HG03135 (cell line): Measurements from ENCODE around the gene PRKAG2.
"Not testable (repeated sequence)": the region's sequence is repeated elsewhere in the genome, so short reads cannot be mapped to it uniquely, and the experiment has no call there.

Experiments used
- ATAC-seq: cut with Tn5 transposase; IDR thresholded peaks from one replicate; pipeline ENCODE4 v1.9.1; 2021; ENCODE audit warnings: mild to moderate bottlenecking, moderate library complexity; ENCODE audit not compliant: unreplicated experiment

The PRKAG2 gene

GRCh38 chr7:151806204-151806603 is 70.7 kb downstream of the PRKAG2 start:
- no peak for ATAC-seq

- no peak for ATAC-seq
These were observed 71.7 kb downstream of the PRKAG2 start for GRCh38 chr7:151805191-151805590.

GRCh38 chr7:151804756-151805155 is 72.2 kb downstream of the PRKAG2 start:
- ATAC-seq: no peak

GRCh38 chr7:151803841-151804240 is 73.1 kb downstream of the PRKAG2 start:
- no peak for ATAC-seq

- ATAC-seq: no peak
These were observed 74.5 kb downstream of the PRKAG2 start for GRCh38 chr7:151802469-151802846.

GRCh38 chr7:151801782-151802468 is 75.0 kb downstream of the PRKAG2 start:
- no peak for ATAC-seq

GRCh38 chr7:151801291-151801690 is 75.6 kb downstream of the PRKAG2 start:
- ATAC-seq: no peak

- no peak for ATAC-seq
These were observed 76.1 kb downstream of the PRKAG2 start for GRCh38 chr7:151800861-151801260.

- ATAC-seq: no peak
These were observed 76.5 kb downstream of the PRKAG2 start for GRCh38 chr7:151800391-151800790.

- no peak for ATAC-seq
These were observed 77.4 kb downstream of the PRKAG2 start for GRCh38 chr7:151799506-151799905.

- no peak for ATAC-seq
These were observed 78.0 kb downstream of the PRKAG2 start for GRCh38 chr7:151798851-151799448.

GRCh38 chr7:151797667-151798307 is 79.1 kb downstream of the PRKAG2 start:
- not testable (repeated sequence) for ATAC-seq

GRCh38 chr7:151796871-151797537 is 79.9 kb downstream of the PRKAG2 start:
- ATAC-seq: no peak

- ATAC-seq: no peak
These were observed 80.6 kb downstream of the PRKAG2 start for GRCh38 chr7:151796091-151796870.

GRCh38 chr7:151795168-151795811 is 81.6 kb downstream of the PRKAG2 start:
- ATAC-seq: no peak

- no peak for ATAC-seq
These were observed 82.3 kb downstream of the PRKAG2 start for GRCh38 chr7:151794508-151795167.

GRCh38 chr7:151793991-151794507 is 82.9 kb downstream of the PRKAG2 start:
- no peak for ATAC-seq

- no peak for ATAC-seq
These were observed 83.4 kb downstream of the PRKAG2 start for GRCh38 chr7:151793531-151793951.

- no peak for ATAC-seq
These were observed 84.3 kb downstream of the PRKAG2 start for GRCh38 chr7:151792636-151793035.

- no peak for ATAC-seq
These were observed 84.8 kb downstream of the PRKAG2 start for GRCh38 chr7:151792086-151792485.
